Measurements from ENCODE around the gene CDK8.
A peak's percentile ranks its signal among the peaks of the same experiment; 100 is the strongest.

CDK8 gene

DNA sequence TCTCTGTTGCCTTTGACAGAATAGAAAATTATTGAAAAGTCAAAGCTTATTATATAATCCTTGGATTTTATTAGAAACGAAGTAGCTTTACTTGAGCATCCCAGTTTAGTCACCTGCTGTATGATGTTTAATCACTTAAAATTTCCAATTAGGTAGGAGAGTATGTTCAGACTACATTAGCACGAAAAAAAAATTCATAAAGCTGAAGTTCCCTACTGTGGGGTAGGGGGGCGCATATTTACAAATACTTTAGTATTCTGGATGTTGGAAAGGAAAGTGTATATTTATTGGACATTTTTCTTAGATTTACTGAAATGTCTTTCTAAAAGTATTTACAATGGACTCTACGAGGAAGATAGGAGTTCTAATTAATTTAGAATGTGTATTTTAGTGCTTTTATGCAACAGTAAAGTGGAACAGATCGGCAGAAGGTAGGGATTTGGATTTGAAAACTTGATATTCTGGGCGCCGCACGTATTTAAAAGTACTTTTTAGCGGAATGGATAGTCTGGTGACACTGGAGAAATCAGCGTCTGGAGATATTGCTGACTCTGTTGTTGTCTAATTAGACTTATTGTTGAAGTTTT is 1.9 kb downstream of the CDK8 start:
- TF ChIP-seq, protein P1, sequence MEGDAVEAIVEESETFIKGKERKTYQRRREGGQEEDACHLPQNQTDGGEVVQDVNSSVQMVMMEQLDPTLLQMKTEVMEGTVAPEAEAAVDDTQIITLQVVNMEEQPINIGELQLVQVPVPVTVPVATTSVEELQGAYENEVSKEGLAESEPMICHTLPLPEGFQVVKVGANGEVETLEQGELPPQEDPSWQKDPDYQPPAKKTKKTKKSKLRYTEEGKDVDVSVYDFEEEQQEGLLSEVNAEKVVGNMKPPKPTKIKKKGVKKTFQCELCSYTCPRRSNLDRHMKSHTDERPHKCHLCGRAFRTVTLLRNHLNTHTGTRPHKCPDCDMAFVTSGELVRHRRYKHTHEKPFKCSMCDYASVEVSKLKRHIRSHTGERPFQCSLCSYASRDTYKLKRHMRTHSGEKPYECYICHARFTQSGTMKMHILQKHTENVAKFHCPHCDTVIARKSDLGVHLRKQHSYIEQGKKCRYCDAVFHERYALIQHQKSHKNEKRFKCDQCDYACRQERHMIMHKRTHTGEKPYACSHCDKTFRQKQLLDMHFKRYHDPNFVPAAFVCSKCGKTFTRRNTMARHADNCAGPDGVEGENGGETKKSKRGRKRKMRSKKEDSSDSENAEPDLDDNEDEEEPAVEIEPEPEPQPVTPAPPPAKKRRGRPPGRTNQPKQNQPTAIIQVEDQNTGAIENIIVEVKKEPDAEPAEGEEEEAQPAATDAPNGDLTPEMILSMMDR (IDR thresholded peaks at IDR 0.05) = peak; percentile 36; the same call in 1 of the 2 replicates

DNA sequence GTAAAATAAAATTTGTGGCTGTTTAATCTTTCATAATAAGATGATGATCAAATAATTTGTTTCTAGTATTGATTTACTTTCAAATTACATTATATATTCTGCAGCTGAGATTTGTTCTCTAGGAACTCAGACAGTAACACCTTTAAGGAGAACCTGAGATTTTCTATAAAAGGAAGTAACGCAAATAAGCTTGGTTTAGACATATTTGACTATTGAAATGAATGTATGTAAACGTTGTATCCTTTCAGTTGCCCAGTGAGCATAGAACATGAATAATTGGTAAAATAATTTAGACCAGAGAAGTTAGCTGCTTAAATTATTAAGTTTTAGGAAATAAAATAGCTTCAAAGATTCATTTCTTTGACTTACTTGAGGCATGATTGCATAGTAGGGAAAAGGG is 3.1 kb downstream of the CDK8 start:
- TF ChIP-seq, protein P1 (IDR thresholded peaks at IDR 0.05) = no peak

DNA sequence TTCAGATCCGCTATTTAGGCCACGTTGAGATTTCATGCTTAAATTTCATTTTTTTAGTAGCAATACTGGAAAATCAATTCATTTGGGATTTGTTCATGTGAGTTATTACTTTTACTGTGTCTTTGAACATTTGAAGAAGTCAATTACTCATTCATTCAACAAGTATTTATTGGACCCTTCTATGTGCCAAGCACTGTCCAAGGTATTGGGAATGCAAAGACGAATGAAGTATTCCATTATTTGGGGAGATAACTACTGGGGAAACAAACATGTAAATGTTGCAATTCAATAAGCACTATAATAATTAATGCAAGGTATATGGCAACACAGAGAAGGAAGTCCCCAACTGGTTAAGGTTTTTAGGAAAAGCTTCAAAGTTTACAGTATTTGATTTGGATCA is 5.7 kb downstream of the CDK8 start:
- TF ChIP-seq, protein P1 (IDR thresholded peaks at IDR 0.05) = no peak

DNA sequence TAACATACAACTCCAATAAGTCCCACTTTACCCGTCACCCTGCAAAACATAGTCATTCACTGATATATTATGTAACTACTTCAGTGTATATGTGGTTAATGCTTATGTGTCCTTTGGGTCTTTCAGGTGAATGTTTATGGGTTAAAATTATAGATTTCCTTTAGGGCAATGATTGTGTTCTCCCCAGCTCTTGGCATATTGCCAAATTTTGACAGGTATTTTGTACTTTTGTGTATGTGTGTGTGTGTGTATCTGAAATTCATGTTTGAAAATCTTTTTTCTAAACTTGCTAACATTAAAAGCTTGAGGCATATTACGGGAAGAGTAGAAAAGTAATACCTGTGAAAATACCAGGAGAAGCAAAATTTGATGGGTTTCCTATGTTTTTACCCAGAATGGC is 8.2 kb downstream of the CDK8 start:
- TF ChIP-seq, protein P1 (IDR thresholded peaks at IDR 0.05) = no peak

DNA sequence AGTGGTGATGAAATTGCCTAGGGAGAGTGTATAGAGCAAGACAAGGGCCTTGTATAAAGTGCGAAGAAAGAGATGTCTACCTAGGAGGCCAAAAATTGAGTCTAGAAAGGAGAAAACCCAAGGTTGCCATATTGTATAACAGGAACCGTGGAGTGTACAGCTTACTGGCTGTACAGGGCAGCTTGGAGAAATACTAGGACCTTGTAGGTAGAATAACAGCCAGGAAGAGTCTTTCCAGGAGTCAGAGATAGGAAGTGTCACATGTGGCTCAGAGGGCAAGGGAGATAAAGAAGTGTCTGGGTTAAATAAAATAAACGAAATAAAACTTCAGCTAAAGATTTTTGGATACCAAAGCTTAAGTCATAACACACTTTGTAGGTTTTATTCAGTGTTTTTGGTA is 12.4 kb downstream of the CDK8 start:
- TF ChIP-seq, protein P1 (IDR thresholded peaks at IDR 0.05) = no peak

DNA sequence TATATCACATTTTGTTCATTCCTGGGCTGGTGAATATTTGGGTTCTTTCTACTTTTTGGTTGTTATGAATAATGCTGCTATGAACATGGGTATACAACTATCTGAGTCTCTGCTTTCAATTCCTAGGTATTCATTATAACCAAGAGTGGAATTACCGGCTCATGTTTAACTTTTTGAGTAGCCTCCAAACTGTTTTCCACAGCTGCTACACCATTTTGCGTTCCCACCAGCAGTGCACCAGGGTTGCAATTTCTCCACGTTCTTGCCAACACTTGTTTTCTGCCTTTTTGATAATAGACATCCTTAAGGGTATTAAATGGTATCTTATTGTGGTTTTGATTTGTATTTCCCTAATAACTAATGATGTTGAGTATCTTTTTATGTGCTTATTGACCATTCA is 16.8 kb downstream of the CDK8 start:
- TF ChIP-seq, protein P1 (IDR thresholded peaks at IDR 0.05) = no peak

DNA sequence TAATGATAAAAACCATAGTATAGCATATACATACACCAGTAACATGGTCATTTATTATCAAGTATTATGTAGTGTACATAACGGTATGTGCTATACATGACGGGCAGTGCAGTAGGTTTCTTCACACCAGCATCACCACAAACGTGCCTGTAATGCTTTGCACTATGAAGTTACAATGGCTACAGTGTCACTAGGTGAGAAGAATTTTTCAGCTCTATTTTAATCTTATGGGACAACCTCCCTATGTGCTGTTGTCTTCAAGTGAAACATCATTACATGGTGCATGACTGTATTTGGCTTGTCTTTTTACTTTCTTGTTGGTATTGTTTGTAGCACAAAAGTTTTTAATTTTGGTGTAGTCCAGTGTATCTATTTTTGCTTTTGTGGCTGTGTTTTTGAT is 18.7 kb downstream of the CDK8 start:
- TF ChIP-seq, protein P1 (IDR thresholded peaks at IDR 0.05) = no peak

DNA sequence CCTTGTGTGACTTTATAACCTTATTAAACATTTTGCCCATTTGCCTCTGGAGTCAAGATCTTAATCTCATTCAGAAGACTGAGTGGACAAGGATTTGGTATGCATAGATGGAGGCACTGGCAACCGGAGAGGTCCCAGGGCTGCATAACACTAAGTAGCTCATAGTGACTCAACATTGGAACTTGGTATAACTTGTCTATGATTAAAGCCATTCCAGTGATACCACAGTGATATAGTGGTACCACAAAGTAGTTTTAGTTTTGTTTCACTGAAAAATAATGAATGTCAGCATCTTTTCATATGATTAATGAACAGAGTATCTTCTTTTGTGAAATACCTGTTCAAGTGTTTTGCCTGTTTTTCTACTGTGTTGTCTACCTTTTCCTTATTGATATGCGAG is 26.4 kb downstream of the CDK8 start:
- TF ChIP-seq, protein P1 (IDR thresholded peaks at IDR 0.05) = no peak
